Testis (tissue), 3 donors: ENCODE measurements around the gene ZNF791. TPM values are rescaled to one million over a fixed set of nuclear protein-coding genes. Genes with fewer than 3 reads are reported as not detected.
A peak's percentile ranks its signal among the peaks of the same experiment; 100 is the strongest.

ENCODE experiments used
- DNase-seq: peaks from one replicate; pipeline ENCODE4 v3.0.0-alpha.2; 2019
- H3K27ac ChIP-seq, 2 donors: fragments of 200-600 bp; sonication (generic); one replicate each; pipeline ENCODE4 v1.5.1; 2019
- H3K27me3 ChIP-seq: fragments of 200-600 bp; sonication (generic); one replicate; pipeline ENCODE4 v1.5.1; 2019
- H3K36me3 ChIP-seq: fragments of 200-600 bp; sonication (generic); one replicate; pipeline ENCODE4 v1.5.1; 2017; ENCODE audit warnings: low read depth; ENCODE audit errors: missing control alignments
- H3K4me1 ChIP-seq: fragments of 200-600 bp; sonication (generic); one replicate; pipeline ENCODE4 v1.5.1; 2019
- H3K4me3 ChIP-seq, 2 donors: fragments of 200-600 bp; sonication (generic); one replicate each; pipeline ENCODE4 v1.5.1; 2017 to 2019
- H3K9me3 ChIP-seq: fragments of 200-600 bp; sonication (generic); one replicate; pipeline ENCODE4 v1.5.1; 2017
- CTCF ChIP-seq, 3 experiments: fragments of 450-650 bp in 2 of 3; fragments of 200-600 bp in 1 of 3; sonication (generic) in 1 of 3; IDR thresholded peaks; one replicate each; pipeline ENCODE4 v1.5.1; 2016 to 2019; ENCODE audit warnings: antibody characterized with exemption in 3 of 3, mild to moderate bottlenecking in 2 of 3, moderate library complexity in 1 of 3
- POLR2A ChIP-seq: fragments of 450-650 bp; IDR thresholded peaks from one replicate; pipeline ENCODE4 v1.6.1; 2017; ENCODE audit warnings: antibody characterized with exemption, mild to moderate bottlenecking, moderate library complexity
- WGBS, 2 donors: methylation state at CpG; one replicate each; pipeline ENCODE4 v1.1.5; 2018; 5-methylcytosine and 5-hydroxymethylcytosine counted together
- intact Hi-C: fragments of 100-400 bp; cut with DNase I; formaldehyde crosslinking; loops from one replicate; pipeline ENCODE4 v1.15.1; 2023; ENCODE audit warnings: low total_unique reads
- polyA plus RNA-seq: library from polyadenylated mRNA; stranded (reverse); fragments of 350-450 nt; fragmentation: Illumina TruSeq; extraction: RNeasy Lipid Tissue Mini Kit (QIAGEN cat#74804); gene quantifications from one replicate; pipeline ENCODE4 v1.2.3, GENCODE V29; 2014; ENCODE audit warnings: low read depth, low replicate concordance; ENCODE audit not compliant: insufficient read depth
- total RNA-seq, 2 donors: library from RNA; depleted of rRNA; stranded (reverse); fragments of >200 nt; gene quantifications; one replicate each; pipeline ENCODE4 v1.2.3, GENCODE V29; 2016

The ZNF791 gene
- total and polyA plus RNA-seq, 3 donors from 2014 or later = 9.3 to 17.2 (median 16.1) TPM

DNA sequence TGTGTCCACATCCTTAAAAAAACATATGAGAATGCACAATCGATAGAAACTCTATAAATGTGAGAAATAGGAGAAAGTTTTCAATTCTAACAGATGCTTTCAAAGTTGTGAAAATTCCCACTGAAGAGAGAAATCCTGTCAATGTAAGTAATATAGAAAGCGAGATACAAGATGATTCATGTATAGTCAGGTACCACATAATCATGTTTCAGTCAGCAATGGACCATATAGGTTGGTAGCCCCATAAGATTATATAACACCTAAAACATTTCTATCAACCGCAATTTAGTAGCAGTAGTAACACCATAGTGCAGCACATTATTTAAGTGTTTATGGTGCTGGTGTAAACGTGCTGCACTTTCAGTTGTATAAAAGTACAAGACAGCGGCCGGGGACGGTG lies 18.5 kb downstream of the ZNF791 start:
- no peak for DNase-seq
- no peak overlapping the region for H3K4me3 ChIP-seq
- intact Hi-C loops = no loop called here
- no peaks in the 10 kb centered on the region for H3K9me3 ChIP-seq
- TF ChIP-seq CTCF (IDR thresholded peaks at IDR 0.05) = no peak
- TF ChIP-seq POLR2A = no peak
- no peaks in the 10 kb centered on the region for H3K27me3 ChIP-seq
- no peak overlapping the region for H3K27ac ChIP-seq
- H3K36me3 ChIP-seq = no peaks in the 10 kb centered on the region
- no peaks in the 10 kb centered on the region for H3K4me1 ChIP-seq
- 97% methylated on average over 7 of the region's 7 CpGs for whole genome bisulfite sequencing, 2 donors

GRCh38 chr19:12636631-12637030 lies 25.9 kb downstream of the ZNF791 start:
- Histone ChIP-seq H3K27me3 (no peaks in the 10 kb centered on the region), H3K4me3 (no peak overlapping the region), H3K9me3 (no peaks in the 10 kb centered on the region), H3K36me3 (no peaks in the 10 kb centered on the region), H3K4me1 (peaks cover 5% of the 10 kb centered on the region), H3K27ac (no peak overlapping the region)
- TF ChIP-seq POLR2A = no peak
- intact Hi-C loops = no loop called here
- 57 to 68% methylated on average over 13 of the region's 13 CpGs for WGBS, 2 donors
- no peak for DNase-seq

- TF ChIP-seq CTCF (IDR thresholded peaks at IDR 0.05) (no peak), POLR2A (no peak)
- Histone ChIP-seq H3K9me3 (no peaks in the 10 kb centered on the region), H3K27ac (no peak overlapping the region)
These were observed 28.0 kb downstream of the ZNF791 start for GRCh38 chr19:12638611-12639182.

GRCh38 chr19:12639901-12640613 lies 29.3 kb downstream of the ZNF791 start:
- intact Hi-C loops = no loop called here
- no peaks in the 10 kb centered on the region for H3K9me3 ChIP-seq
- no peak overlapping the region for H3K4me3 ChIP-seq
- peak; percentile 79 for DNase-seq
- peak in 2 of 3 experiments; percentile 59 to 64 for TF ChIP-seq CTCF (IDR thresholded peaks at IDR 0.05)
- no peak for TF ChIP-seq POLR2A
- WGBS, 2 donors = 9 to 28% methylated on average over 15 to 38 of the region's 39 CpGs
- H3K27me3 ChIP-seq = no peaks in the 10 kb centered on the region
- no peak overlapping the region for H3K27ac ChIP-seq
- H3K36me3 ChIP-seq = no peaks in the 10 kb centered on the region
- peaks cover 5% of the 10 kb centered on the region for H3K4me1 ChIP-seq

More at GRCh38 chr19:12638611-12639182, 28.0 kb downstream of the ZNF791 start:
- no peak for DNase-seq
- WGBS, 2 donors = 64 to 70% methylated on average over 22 of the region's 22 CpGs
- intact Hi-C loops = no loop called here
- H3K4me3 ChIP-seq = peak overlapping the region in 1 of 2 donors; percentile 13
- H3K4me1 ChIP-seq = peaks cover 5% of the 10 kb centered on the region
- H3K27me3 ChIP-seq = no peaks in the 10 kb centered on the region
- no peaks in the 10 kb centered on the region for H3K36me3 ChIP-seq

- no peak for TF ChIP-seq POLR2A
- no peak for TF ChIP-seq CTCF (IDR thresholded peaks at IDR 0.05)
- no peak overlapping the region for H3K27ac ChIP-seq
- intact Hi-C loops = no loop called here
- H3K4me1 ChIP-seq = peaks cover 5% of the 10 kb centered on the region
- H3K36me3 ChIP-seq = no peaks in the 10 kb centered on the region
- no peaks in the 10 kb centered on the region for H3K9me3 ChIP-seq
- H3K4me3 ChIP-seq = no peak overlapping the region
- no peaks in the 10 kb centered on the region for H3K27me3 ChIP-seq
- no peak for DNase-seq
- 34 to 61% methylated on average over 7 to 13 of the region's 13 CpGs for WGBS, 2 donors
These were observed 30.7 kb downstream of the ZNF791 start for GRCh38 chr19:12641456-12641855.
